Activated naive CD8-positive, alpha-beta T cell (primary cell): ENCODE data around the gene RPL28.
A peak's percentile ranks its signal among the peaks of the same experiment; 100 is the strongest.

Experiments used
- H3K27ac Mint-ChIP-seq: one replicate; pipeline ENCODE4 v1.8.0; 2021; ENCODE audit warnings: mixed read lengths
- H3K27me3 Mint-ChIP-seq: one replicate; pipeline ENCODE4 v1.8.0; 2021; ENCODE audit warnings: mixed read lengths
- H3K36me3 Mint-ChIP-seq: one replicate; pipeline ENCODE4 v1.8.0; 2021; ENCODE audit warnings: mixed read lengths
- H3K4me1 Mint-ChIP-seq: one replicate; pipeline ENCODE4 v1.8.0; 2021; ENCODE audit warnings: low read depth, mixed read lengths
- H3K4me3 Mint-ChIP-seq: one replicate; pipeline ENCODE4 v1.8.0; 2021; ENCODE audit warnings: mild to moderate bottlenecking, mixed read lengths
- H3K9me3 Mint-ChIP-seq: one replicate; pipeline ENCODE4 v1.8.0; 2021; ENCODE audit warnings: low read depth, mixed read lengths

RPL28 gene

GRCh38 chr19:55362990-55363716 is 22.6 kb upstream of the RPL28 start, which contains the start of gene GARIN5B:
Gene GARIN5B, minus strand, starts transcription at chr19:55363260. Its CDS starts 194 bp downstream, at chr19:55363066.
- Mint-ChIP-seq H3K27ac (no peak within 1 kb of the TSS), H3K36me3 (no peaks in the 10 kb centered on the region), H3K4me1 (no peaks in the 10 kb centered on the region), H3K9me3 (no peaks in the 10 kb centered on the region), H3K27me3 (no peaks in the 10 kb centered on the region), H3K4me3 (no peak within 1 kb of the TSS)

- Mint-ChIP-seq H3K4me3 (no peak overlapping the region), H3K4me1 (peaks cover 4% of the 10 kb centered on the region), H3K27ac (no peak overlapping the region), H3K27me3 (peaks cover 2% of the 10 kb centered on the region), H3K9me3 (no peaks in the 10 kb centered on the region), H3K36me3 (no peaks in the 10 kb centered on the region)
Observed at GRCh38 chr19:55365245-55365644, 20.5 kb upstream of the RPL28 start.

GRCh38 chr19:55365964-55366363 is 19.8 kb upstream of the RPL28 start:
- Mint-ChIP-seq H3K27ac (no peak overlapping the region), H3K27me3 (peaks cover 6% of the 10 kb centered on the region), H3K36me3 (peaks cover 2% of the 10 kb centered on the region), H3K4me1 (peaks cover 9% of the 10 kb centered on the region), H3K9me3 (no peaks in the 10 kb centered on the region), H3K4me3 (no peak overlapping the region)

GRCh38 chr19:55366790-55367189 is 18.9 kb upstream of the RPL28 start:
- no peak overlapping the region for H3K27ac Mint-ChIP-seq
- H3K36me3 Mint-ChIP-seq, result peaks cover 2% of the 10 kb centered on the region
- peaks cover 10% of the 10 kb centered on the region for H3K27me3 Mint-ChIP-seq
- peaks cover 9% of the 10 kb centered on the region for H3K4me1 Mint-ChIP-seq
- no peaks in the 10 kb centered on the region for H3K9me3 Mint-ChIP-seq
- H3K4me3 Mint-ChIP-seq, result no peak overlapping the region

GRCh38 chr19:55368106-55368505 is 17.6 kb upstream of the RPL28 start:
- Mint-ChIP-seq H3K4me1 (peaks cover 12% of the 10 kb centered on the region), H3K36me3 (peaks cover 2% of the 10 kb centered on the region), H3K9me3 (no peaks in the 10 kb centered on the region), H3K4me3 (no peak overlapping the region), H3K27ac (no peak overlapping the region), H3K27me3 (peaks cover 14% of the 10 kb centered on the region)

- Mint-ChIP-seq H3K4me1 (peaks cover 16% of the 10 kb centered on the region), H3K9me3 (no peaks in the 10 kb centered on the region), H3K27ac (no peak overlapping the region), H3K4me3 (peak overlapping the region; percentile 5), H3K36me3 (peaks cover 2% of the 10 kb centered on the region), H3K27me3 (peaks cover 18% of the 10 kb centered on the region)
Observed at GRCh38 chr19:55368701-55369563, 16.8 kb upstream of the RPL28 start.

GRCh38 chr19:55369653-55370304 is 16.0 kb upstream of the RPL28 start:
- Mint-ChIP-seq H3K9me3 (no peaks in the 10 kb centered on the region), H3K4me3 (peak overlapping the region; percentile 79), H3K4me1 (peaks cover 16% of the 10 kb centered on the region), H3K27ac (no peak overlapping the region), H3K36me3 (peaks cover 2% of the 10 kb centered on the region), H3K27me3 (peaks cover 18% of the 10 kb centered on the region)

- peaks cover 18% of the 10 kb centered on the region for H3K27me3 Mint-ChIP-seq
Observed at GRCh38 chr19:55370305-55370988, 15.3 kb upstream of the RPL28 start, which contains the start of gene IL11. Gene IL11, minus strand, starts transcription at chr19:55370463. Its CDS starts 153 bp downstream, at chr19:55370310.

GRCh38 chr19:55372316-55373081 is 13.2 kb upstream of the RPL28 start:
- H3K4me1 Mint-ChIP-seq, result peaks cover 16% of the 10 kb centered on the region
- H3K27me3 Mint-ChIP-seq, result peaks cover 18% of the 10 kb centered on the region
- peak overlapping the region; percentile 11 for H3K4me3 Mint-ChIP-seq
- no peak overlapping the region for H3K27ac Mint-ChIP-seq
- no peaks in the 10 kb centered on the region for H3K9me3 Mint-ChIP-seq
- H3K36me3 Mint-ChIP-seq, result peaks cover 2% of the 10 kb centered on the region

More at GRCh38 chr19:55370305-55370988, 15.3 kb upstream of the RPL28 start, which contains the start of gene IL11:
- no peak within 1 kb of the TSS for H3K27ac Mint-ChIP-seq
- H3K4me1 Mint-ChIP-seq, result peaks cover 16% of the 10 kb centered on the region
- peaks cover 2% of the 10 kb centered on the region for H3K36me3 Mint-ChIP-seq
- peak within 1 kb of the TSS; percentile 79 for H3K4me3 Mint-ChIP-seq
- no peaks in the 10 kb centered on the region for H3K9me3 Mint-ChIP-seq

- peak overlapping the region; percentile 61 for H3K27ac Mint-ChIP-seq
- no peaks in the 10 kb centered on the region for H3K9me3 Mint-ChIP-seq
- no peak overlapping the region for H3K4me3 Mint-ChIP-seq
- H3K27me3 Mint-ChIP-seq, result peaks cover 18% of the 10 kb centered on the region
- peaks cover 16% of the 10 kb centered on the region for H3K4me1 Mint-ChIP-seq
- H3K36me3 Mint-ChIP-seq, result peaks cover 2% of the 10 kb centered on the region
Observed at GRCh38 chr19:55373306-55373992, 12.3 kb upstream of the RPL28 start.

GRCh38 chr19:55373993-55374757 is 11.6 kb upstream of the RPL28 start:
- Mint-ChIP-seq H3K27ac (peak overlapping the region; percentile 61), H3K27me3 (peaks cover 18% of the 10 kb centered on the region), H3K4me3 (no peak overlapping the region), H3K36me3 (peaks cover 2% of the 10 kb centered on the region), H3K9me3 (no peaks in the 10 kb centered on the region), H3K4me1 (peaks cover 16% of the 10 kb centered on the region)

- no peak within 1 kb of the TSS for H3K27ac Mint-ChIP-seq
- H3K9me3 Mint-ChIP-seq, result no peaks in the 10 kb centered on the region
- H3K36me3 Mint-ChIP-seq, result peaks cover under 1% of the 10 kb centered on the region
- H3K4me3 Mint-ChIP-seq, result no peak within 1 kb of the TSS
- peaks cover 9% of the 10 kb centered on the region for H3K27me3 Mint-ChIP-seq
- H3K4me1 Mint-ChIP-seq, result peaks cover 10% of the 10 kb centered on the region
Observed at GRCh38 chr19:55376241-55376933, 9.3 kb upstream of the RPL28 start, which contains the start of gene TMEM190. Gene TMEM190, plus strand, starts transcription at chr19:55376826. Its CDS starts 28 bp downstream, at chr19:55376854.
